GM18909 (cell line): ENCODE data around the gene PRSS27.

ENCODE experiments used
- ATAC-seq: cut with Tn5 transposase; IDR thresholded peaks from one replicate; pipeline ENCODE4 v1.9.1; 2021; ENCODE audit warnings: mild to moderate bottlenecking; ENCODE audit not compliant: unreplicated experiment, poor library complexity

Gene PRSS27

GRCh38 chr16:2711370-2712062 lies 8.5 kb downstream of the PRSS27 start:
- ATAC-seq, result no peak

GRCh38 chr16:2710711-2711231 lies 9.3 kb downstream of the PRSS27 start:
- ATAC-seq, result no peak

- no peak for ATAC-seq
Measured at GRCh38 chr16:2710021-2710710, 9.9 kb downstream of the PRSS27 start.

- no peak for ATAC-seq
Measured at GRCh38 chr16:2709588-2709984, 10.4 kb downstream of the PRSS27 start.

- ATAC-seq, result no peak
Measured at GRCh38 chr16:2708955-2709587, 11.0 kb downstream of the PRSS27 start.

DNA sequence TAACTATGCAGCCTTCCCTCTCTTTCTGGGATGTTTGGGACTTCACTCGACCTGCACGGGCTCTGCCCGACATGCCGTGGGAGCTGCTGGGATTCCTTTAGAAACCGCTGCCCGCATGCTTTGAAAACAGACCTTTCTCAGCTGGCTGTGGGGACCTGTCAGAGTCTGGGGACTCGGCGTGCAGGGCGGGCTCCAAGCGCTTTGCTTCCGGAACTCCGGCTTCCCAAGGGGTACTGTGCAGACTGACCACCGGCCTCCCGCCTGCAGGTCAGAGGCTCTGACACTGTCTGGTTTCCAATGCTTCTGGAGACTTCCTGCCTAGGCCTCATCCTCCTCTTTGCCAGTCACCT lies 11.8 kb downstream of the PRSS27 start:
- ATAC-seq, result no peak

- no peak for ATAC-seq
Measured at GRCh38 chr16:2707368-2708289, 12.4 kb downstream of the PRSS27 start.

GRCh38 chr16:2706611-2707311 lies 13.3 kb downstream of the PRSS27 start:
- ATAC-seq, result no peak

DNA sequence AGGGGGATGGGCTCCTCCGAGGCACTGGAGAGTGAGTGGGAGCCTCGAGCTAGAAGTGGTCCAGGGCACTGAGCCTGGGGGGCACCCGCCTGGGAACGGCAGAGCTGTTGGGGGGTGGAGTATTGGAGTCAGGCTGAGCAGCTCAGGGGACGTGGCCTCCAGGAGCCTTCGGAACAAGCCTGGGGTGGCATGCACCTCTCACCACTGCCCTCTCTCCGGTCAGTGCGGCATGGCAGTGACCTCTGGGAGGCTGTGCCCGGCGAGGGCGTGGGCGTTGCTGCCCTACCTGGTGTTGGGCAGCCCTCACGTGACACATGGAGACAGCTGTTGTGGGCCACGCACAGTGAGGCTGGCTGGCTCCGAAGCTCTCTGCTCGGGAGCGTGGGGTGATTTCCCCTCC lies 13.9 kb downstream of the PRSS27 start:
- no peak for ATAC-seq

- ATAC-seq, result no peak
Measured at GRCh38 chr16:2705351-2705750, 14.7 kb downstream of the PRSS27 start.

DNA sequence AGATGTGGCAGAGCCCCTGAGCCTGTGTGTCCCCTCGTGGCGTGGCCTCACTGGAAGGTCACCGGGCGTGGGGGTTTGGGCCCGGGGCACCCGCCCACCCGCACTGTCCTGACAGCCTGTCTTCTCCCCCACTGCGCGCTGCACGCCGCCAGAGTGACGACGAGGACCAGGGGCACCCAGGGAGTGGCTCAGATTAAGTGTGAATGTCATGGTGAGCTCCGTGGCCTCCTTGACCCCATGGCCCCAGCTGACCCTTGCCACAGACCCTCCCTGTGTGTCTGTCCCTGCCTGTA lies 15.1 kb downstream of the PRSS27 start:
- no peak for ATAC-seq

GRCh38 chr16:2704166-2704982 lies 15.7 kb downstream of the PRSS27 start:
- no peak for ATAC-seq

DNA sequence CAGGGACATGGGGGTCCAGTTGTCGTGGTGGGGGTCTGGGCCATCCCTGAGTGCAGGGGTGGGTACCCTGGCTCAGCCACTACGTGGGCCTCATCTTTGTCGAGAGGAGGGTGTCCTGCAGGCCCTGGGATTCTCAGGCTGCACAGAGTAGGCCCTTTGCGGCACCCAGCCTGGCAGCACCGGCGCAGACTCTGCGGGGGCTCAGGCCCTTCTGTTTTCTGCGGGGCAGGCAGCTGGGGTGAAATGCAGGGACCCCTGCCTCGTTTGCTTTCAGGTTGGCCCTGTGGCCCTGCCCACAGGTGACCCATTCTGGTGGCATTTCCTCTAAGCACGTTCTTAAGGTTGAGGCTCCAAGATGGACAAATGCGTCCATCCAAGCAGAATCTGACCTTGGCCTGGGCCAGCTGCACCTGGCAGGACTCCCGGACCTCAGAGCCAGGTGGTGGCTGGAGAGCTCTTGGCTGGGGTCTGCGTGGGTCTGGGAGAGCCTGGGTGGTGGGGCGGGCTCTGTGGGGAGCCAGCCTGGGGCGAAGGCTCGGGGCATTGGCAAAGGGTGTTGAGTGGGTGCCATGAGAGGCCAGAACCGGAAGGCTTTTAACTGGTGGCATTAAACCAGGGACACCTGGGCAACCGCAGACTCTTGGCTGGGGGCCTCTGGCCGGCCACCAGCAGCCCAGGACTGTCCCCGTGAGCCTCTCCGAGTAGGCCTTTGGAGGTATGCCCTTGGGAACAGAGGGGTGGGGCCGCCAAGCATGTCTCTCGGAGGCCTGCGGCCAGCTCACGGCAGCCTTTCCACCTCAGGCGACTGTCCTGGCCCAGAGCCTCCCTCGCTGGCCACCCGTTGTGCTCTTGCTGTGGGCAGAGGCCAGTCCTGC lies 16.9 kb downstream of the PRSS27 start:
- no peak for ATAC-seq

GRCh38 chr16:2702438-2702825 lies 17.6 kb downstream of the PRSS27 start:
- no peak for ATAC-seq

- no peak for ATAC-seq
Measured at GRCh38 chr16:2701713-2702437, 18.1 kb downstream of the PRSS27 start.

DNA sequence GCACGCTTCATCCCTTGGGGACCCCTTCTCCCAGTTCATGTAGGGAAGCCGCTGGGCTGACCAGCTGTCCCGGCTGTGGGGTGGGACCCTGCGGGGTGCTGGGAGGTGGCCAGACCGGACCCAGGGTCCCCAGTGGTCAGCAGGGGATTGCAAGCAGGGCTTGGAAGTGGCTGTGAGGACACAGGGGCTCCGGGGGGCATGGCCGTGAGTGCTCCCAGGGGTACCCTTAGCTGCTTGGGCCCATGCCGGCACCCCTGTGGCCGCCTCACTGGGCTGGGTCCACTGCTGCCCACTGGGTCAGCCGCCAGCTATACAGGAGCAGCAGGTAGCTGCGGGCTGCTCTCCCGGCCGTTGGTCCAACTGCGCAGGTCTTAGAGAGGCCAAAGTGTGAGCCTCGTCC lies 18.8 kb downstream of the PRSS27 start:
- ATAC-seq, result no peak

DNA sequence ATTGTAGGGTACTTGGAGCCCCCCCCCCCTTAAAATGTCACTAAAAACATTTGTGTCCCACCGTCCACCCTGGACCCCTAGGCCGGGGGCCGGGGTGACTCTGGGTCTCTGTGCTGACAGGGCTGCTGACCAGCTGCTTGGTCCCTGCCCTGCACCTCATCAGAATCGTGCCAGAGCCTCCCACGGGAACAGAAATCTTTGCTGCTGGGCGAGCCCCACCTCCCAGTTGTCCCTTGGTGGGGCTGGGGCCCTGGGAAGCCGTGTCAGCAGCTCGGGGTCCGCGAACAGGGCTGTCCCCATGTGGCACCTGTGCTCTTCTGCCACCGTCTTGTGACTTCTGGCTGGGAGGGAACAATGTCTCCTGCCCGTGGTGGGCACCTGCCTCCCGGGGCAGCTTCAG lies 19.2 kb downstream of the PRSS27 start:
- ATAC-seq, result no peak
